Mucosa of gallbladder (tissue), 1 donor: Measurements from ENCODE around the gene TTLL11. TPM values are rescaled to one million over a fixed set of nuclear protein-coding genes. Genes with fewer than 3 reads are reported as not detected.

ENCODE experiments used
- DNase-seq: peaks from one replicate; pipeline ENCODE4 v3.0.0-alpha.2; 2020; ENCODE audit warnings: low spot score
- total RNA-seq: library from RNA; stranded (reverse); gene quantifications from one replicate; pipeline ENCODE4 v1.2.1, GENCODE V29; 2021
- donor health status: DM: no; HTN: no; CAD: no.

The TTLL11 gene
- total RNA-seq, 1 donor from 2014 or later: 10.9 TPM

DNA sequence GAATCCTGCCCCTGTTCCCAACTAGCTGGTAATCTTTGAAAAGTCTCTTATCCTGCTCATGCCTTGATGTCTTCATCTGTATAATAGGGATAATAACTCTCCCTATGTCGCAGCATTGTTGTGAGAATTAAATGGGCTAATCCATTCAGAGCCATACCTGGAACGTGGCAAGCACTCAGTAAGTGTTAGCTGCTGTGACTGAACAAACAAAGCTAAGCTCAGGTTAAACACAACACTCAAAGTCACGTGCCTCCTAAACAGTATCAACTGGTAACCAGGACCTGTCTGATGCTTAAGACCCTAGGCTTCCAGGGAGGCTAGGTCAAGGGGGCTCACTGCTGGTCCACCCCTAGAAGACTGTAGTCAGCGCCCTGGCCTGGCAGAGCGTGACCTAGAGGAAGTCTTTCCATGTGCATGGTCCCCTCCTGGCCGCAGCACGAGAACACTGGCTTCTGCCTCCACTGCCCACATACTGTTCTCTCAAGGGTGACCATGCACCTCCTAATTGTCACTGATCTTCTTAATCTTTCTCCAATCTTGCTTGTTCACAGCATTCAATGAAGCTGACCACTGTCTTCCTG lies 211.1 kb downstream of the TTLL11 start:
- DNase-seq: no peak

DNA sequence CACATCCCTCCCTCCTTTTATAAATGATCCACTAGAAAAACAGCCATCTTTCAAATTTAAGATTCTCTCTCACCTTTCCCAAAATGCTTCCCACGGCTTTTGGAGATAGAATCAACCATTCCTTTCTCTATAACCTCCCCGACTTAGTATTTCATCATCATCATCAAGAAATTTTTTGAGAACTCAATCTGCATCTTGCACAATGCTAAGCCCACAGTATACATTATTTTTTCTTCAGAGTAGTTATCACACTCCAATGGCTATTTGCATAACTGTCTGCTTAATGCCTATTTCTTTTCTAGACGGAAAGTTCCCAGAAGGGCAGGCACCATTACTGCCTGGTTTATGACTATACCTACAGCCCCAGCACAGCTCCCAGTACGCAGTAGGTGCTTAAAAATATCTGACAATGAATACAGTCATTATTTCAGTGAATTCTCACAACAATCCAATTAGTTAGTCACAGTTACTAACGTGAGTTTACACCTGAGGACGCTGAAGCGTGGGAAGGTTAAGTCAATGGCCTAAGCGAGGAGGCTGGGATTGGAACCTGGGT lies 212.7 kb downstream of the TTLL11 start:
- DNase-seq: no peak

DNA sequence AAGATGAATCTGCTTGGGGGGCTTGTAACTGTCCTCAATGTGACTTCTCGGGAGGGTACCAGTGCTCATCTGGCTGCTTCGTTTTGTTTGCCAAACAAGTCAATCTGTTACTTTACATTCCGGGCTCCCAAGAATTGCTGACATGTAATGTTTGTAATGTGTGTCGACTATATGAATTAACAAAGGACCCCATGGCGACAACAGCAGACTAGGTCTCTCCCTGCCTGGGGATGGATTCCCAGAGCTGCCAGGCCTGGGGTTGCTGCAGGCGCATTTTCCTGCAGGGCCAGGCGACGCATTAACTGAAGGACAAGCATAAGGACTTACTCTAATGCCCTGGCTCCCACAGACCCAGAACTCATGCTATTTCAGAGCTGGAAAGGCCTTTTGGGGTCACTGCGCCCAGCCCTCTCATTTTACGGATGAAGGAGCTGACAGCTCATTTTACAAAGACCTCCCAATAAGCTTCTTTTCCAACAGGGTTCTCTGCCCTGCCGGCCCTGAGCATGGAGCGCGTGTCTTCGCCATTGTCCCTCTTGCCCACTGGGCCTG lies 214.8 kb downstream of the TTLL11 start:
- DNase-seq: no peak

DNA sequence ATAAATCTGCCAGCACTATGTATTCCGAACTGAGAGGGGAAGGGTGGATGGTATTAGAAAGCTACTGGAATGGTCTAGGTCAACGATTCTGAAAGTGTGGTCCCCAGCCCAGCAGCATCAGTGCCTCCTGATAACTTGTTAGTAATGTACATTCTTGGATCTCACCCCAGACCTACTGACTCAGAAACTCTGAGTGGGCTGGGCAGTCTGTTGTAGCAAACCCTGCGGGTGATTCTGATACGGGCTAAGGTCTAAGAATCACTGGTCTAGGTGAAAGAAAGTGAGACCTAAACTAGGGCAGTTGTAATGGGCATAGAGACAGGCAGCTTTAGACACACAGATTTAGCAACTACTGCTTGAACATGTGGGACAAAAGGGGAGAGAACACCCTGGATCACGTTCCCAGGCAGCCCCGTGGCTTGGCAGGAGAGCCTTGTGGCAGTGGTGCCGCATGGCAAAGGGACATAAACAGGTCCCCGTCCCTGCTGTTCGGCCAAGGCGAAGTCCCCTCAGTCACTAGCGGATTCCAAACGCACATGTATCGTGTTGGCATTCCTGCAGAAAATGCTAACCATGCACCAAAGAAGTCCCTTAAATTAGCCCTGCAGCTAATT lies 216.3 kb downstream of the TTLL11 start:
- no peak for DNase-seq

DNA sequence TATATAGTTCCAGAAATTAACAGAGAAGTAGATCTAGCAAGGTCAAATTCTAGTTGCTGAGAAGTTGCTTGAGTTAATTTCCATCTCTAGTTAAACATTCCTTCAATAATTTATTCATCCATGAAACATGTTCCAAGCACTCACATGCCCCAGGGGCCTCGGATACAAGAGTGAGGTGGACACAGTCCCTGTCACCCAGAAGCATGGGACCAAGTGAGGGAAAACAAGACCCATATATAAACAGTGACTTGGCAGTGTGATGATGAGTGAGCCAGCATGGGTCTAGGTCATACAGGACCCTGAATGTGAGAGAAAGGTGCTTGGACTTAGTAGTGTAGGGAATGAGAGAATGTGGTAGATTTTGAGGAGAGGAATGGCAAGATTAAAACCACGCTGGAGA lies 216.9 kb downstream of the TTLL11 start:
- no peak for DNase-seq

DNA sequence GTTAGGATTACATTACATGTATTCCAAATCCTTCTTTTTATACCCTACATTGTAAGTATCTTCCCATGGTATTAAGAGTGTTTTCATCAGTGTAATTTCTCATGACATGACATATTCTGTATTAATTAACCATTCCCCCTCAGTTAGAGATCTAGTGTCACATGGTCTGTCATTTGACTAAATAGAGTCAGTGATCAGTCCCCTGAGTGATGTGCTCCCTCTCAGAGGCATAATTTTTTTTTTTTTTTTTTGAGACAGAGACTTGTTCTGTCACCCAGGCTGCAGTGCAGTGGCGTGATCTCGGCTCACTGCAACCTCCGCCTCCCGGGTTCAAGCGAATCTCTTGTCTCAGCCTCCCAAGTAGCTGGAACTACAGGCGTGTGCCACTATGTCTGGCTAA lies 218.6 kb downstream of the TTLL11 start:
- no peak for DNase-seq

DNA sequence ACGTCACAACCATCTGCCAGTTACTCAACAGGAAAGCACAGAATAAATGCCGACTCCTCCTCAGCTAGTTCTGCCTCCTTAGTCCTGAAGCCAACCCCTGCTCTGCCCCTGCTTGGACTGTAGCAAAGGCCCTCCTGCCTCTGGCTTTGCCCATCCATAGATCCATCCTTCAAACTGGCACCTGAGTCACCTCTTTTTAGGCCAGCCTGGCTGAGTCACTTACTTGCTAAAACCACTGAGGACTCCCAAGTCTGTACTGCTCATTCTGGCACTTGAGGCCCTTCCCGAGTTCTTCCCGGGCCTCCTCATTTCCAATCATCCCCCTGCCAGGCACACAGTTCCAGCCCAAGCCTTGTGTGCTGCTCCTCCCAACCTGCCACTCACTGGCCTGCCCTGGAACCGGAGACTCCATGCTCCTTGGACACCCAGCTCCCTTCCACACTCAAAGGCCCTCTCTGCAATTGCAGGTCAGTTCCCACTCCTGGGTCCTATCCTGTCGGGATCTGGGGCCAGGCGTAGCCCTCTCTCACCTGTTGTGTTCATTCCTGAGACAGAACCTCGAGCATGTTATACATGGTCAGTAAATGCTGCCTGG lies 221.6 kb downstream of the TTLL11 start:
- DNase-seq: no peak

DNA sequence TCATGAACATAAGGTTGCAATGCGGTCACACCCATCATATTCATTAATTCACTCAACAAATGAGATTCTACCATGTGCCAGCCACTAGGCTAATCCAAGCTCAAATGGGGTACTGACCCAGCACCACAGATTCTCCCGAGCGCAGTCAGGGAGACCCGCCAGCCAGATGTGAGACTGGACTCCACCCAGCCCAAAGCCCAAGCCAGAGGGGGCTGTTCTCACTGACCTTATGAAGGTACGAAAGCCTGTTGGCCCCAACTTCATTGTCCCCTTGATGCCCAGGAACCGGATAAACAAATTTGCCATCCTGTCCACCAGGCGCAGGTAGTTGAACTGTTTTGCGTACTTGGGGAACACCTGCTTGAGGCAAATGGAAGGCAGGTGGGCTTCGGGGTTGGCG lies 222.8 kb downstream of the TTLL11 start:
- DNase-seq: no peak

DNA sequence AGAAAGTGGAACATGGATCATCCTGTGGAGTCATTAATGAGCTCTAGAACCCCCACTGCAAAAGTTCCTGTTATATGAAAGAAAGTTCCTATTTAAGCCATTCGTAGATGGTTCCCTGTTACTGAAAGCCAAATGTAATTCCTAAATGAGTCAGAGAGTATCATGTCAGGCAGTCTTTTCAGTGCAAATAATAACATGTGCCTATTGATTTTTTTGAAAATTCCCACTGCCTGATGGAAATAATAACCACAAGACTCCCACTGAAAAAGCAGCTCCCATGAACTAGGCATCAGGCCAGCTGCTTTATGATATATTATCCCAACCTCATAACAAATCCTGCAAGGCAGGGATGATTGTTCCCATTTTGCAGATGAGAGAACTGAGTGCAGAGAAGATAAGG lies 224.5 kb downstream of the TTLL11 start:
- DNase-seq: no peak

DNA sequence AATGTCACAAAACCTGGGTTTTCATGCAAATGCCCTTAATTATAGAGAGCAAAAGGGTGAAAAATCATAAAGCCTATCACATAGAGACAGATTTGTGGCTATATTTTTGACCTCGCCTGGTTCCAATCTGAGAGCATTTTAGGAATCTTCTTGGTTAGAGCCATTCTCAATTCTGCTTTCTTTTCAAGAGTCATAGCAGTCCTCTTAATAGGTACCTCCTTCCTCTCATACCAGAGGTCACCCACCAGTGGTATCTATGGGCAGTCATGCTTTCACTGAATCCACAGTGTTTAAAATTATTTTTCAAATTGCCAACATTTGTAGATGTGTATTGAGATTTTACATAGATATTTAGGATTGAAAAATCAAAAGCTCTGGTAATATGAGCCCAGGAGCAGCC lies 226.2 kb downstream of the TTLL11 start:
- no peak for DNase-seq

DNA sequence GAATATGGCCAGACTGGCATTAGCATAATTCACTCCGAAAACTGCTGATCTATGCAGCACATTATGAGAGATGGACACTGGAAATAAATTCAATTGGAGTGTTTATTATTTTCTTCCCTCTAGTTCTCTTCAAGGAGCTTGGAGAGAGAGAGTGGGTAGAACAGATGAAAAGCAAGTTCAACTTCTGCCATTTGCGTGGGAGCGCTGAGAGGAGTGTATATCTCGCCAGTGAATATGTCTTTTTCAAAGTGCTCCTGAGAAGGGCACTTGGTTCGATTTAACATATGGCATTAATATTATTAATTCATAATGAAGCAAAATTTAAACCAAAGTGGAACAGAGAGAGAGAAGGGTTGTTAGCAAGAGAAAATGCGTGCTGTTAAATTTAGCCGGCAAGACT lies 227.2 kb downstream of the TTLL11 start:
- no peak for DNase-seq

DNA sequence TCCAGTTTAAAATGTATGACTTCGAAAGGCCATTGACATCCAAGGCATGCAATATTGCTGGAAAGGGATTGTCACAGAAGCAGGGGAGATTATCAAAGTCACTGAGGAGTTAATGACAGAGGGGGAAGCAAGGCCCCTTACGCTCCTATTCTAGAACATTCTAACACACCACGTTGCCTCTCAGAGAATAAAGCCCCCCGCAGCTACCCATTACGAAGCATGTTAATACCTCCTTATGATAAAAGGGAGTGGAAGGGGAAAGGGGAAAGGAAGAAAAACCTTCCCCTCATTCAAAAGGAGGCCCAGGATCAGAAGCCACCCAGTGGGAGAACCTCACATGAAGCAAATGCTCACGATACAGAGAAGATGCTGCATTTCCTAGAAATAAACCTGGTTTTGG lies 228.0 kb downstream of the TTLL11 start:
- DNase-seq: no peak

DNA sequence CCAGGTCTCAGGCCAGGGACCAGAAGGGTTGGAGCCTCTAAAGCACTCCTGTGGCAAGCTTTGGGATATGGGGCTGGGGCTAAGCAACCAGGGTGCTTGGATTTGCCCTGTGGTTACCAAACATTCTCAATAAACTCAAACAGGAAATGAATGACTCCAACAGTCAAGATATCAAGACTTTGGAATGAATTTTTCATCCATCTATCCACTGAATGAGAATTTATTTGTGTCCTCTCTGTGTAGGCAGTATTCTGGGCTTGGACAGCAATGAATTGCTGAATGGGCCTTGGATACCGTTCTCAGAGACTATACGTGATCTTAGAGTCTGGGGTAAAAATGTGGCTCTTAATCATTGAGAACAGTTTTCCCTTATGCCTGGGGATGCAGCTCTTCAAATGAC lies 229.2 kb downstream of the TTLL11 start:
- no peak for DNase-seq

DNA sequence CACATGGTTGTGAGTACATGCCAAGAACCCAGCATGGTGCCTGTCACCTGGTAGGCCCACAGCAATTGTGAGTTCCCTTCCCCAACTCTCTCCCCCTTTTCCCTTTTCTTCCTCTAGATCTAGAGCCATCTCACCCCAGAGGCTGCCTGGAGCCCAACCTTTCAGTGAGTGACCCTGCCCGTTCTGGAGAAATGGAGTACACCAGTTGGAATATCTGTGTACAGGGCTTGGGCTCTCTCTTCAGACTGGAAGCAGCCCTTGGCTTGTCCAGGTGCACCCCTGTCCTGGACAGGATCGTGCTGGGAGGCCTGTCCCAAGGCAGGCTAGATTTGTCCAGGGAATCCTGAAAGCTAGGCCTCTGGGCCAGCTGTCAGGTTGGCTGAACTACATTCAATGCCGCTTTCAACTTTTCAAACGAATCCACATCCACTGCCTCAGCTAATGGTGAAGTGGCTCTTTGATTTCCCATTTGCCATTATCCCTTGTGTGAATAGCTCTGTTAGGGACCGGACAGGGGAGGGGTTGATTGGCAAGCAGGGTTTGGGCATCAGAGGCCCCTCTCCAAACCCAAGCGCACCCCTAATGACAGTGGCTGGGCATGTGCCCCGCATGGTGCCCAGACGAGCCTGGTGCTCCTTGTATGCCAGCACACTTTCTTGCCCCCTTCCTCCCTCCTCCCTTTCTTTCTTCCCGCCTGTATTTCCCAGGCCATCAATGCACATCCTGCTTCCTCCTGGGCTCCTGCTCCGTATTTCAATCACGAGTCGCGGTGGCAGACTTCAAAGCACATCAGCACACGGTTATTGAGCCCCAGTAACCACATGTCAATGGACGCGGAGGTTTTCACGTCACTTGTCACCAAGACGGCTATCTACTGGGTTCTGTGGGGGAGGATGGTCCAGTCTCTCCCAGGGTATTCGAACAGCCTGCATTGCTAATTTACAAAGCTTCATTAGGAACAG lies 230.5 kb downstream of the TTLL11 start:
- no peak for DNase-seq

DNA sequence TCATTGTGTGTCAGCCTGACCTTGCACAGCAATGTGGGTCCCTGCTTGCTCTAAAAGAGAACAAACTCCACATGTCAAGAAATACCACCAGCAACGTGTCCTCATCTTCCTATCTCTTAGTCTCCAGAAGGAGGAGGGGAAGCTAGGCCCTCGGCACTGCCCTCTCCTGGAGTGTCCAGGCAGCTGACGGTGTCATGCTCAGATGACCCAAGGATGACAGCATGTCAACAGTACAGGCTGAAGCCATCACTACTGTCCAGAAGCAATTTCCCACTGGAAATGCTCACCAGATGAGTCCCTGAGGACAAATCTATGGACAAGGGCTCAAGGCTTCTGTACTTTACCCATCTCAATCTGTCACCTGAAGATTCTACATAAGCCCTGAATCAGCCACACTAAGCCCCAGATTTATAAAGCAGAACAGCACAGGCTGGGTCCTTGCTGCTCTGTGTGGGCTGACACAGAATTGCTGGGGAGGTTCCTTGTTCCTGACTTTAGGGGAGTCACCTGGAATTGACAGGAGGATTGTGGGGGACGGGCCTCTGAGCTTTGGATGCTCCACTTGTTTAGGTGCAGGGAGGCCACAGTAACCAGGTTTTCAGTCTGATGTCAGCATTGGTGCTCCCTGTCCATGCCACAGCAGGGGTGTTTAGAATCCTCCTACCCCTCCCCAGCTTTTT lies 231.5 kb downstream of the TTLL11 start:
- DNase-seq: peak; percentile 27

DNA sequence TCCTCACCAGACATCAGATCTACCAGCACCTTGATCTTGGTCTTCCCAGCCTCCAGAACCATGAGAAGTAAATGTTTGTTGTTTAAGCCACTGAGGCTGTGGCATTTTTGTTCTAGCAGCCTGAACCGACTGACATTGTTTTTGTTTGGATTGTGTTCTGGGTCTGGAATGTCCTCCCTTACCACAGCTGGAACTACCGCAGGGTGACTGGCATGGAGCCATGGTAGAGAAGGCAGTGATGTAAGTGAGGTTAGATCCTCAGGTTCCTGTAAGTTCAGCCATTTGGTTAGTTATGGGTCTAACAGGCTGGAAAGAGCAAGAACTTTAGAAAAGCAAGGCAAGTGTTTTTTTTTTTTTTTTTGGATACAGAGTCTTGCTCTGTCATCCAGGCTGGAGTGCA lies 232.4 kb downstream of the TTLL11 start:
- peak; percentile 44 for DNase-seq

DNA sequence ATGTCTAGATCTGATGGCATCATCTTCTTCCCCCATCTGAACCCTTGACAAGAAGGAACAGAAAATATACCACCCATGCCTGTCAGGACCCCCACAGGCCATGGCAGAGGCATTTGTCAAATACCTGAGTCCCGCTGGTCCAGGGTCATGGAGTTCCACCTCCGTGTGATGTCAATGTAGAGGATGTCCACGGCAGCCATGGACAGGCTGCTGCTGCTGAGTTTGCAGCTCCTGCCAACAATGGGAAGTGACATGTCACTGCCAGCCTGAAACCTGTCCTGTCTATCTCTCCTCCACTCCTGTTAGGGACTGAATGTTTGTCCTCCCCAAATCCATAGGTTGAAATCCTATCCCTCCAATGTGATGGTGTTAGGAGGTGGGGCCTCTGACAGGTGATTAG lies 232.9 kb downstream of the TTLL11 start:
- DNase-seq: no peak

DNA sequence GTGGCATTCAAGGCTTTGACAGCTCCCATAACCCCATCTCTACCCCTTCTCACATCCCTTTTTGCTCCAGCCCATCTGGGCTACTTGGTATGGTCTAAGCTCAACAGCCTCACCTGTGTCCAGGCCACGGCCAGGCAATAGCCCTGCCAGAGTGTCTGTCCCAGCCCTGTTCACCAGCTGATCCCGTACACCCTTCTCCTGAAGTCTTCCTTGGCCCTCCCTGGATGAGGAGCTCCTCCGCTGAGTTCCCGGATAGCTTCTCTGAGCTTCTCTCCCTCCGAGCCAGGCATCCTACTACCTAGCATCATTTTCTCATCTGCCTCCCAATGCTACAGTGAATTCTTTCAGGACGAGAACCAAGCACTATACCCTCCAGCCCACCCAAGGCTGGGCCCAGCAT lies 233.5 kb downstream of the TTLL11 start:
- DNase-seq: no peak

DNA sequence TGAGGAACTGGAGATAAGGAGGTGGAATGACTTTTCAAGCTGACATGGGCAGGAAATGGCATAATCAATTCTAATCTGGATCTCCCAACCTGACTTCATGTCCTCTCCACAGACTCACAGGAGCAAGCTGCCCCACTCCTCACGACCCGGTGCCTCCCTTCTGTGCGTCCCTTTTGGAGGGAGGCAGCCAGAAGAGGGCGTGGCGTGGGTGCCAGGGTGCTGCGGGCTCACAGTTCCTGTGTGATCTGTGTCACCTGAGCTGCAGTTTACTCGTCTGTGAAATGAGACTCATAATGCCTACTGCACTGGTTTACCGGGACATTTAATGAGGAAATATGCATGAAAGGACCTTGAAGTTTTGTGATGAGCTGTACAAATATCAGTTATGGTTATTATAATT lies 234.3 kb downstream of the TTLL11 start:
- DNase-seq: no peak

DNA sequence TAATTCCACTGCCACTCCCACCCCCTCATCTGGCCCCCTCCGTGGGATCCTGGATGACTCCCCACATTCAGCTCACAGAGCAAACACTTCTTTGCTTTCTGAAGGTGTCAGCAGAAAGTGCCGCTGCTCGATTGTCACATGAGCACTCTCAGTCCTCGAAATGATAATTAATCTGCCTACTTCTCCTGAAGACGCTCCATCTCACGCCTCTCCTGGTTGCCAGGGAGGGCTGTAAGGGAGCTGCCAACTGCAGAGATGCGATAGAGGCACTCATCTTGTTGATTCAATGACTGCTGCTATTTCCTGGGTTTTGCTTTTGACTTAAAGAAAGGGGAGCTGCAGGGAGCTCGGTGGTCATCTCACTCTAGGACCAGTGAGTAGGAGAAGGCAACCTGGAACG lies 235.2 kb downstream of the TTLL11 start:
- DNase-seq: no peak

DNA sequence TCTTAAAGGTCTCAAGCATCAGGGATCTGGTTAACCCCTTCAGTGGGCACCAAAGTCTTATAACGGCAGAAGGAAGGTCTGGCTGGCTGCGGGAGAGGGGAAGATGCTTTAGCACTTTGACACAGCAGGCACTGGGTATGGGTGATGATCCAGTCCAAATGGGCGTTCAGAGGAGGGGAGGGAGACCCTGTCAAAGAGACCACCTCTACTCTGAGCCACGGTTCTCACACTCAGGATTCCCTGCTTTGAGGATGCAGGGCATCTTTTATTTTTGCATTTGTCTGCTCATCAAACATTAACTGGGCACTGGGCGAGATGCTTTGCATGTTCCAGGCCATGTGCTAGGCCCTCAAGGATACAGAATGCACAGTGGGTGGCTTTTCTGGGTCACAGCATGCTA lies 237.6 kb downstream of the TTLL11 start:
- no peak for DNase-seq
